ENCODE data around the gene PTPN2.

The PTPN2 gene

DNA sequence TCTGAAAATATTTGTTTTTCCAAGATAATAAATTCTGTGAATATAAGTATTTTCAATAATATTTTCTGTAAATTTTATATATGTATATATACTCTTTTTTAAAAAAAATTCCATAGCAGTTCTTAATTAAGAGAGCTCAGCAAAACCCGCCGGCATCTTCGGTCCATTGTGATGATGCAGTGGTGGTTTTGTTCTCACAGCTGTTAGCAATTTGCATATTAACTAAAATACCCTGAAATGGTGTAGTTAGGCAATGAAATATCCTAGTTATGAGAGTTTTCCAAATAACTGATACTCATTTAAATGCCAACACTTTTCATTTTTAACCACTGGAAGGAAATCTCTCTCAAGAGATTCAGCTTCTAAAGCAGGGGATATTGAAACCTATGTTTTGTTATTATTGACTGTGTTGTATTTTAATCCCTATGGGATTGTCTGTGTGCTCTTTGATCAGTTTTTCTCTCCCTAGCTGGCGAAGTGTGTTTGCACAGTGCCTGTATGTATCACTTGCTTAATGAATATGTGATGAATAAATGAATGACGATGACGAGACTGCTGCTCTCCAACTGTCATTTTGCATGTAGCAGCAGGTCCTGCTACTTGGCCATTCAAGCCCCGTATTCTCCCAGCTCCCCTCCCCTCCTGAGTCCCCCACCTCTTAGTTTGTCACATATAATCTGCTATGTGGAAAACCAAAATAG lies 138.8 kb downstream of the PTPN2 start:
- no peak for DNase-seq (ENCODE audit: low spot score)

GRCh38 chr18:12744103-12744502 lies 139.9 kb downstream of the PTPN2 start:
- DNase-seq (ENCODE audit: low spot score), result peak; percentile 78

DNA sequence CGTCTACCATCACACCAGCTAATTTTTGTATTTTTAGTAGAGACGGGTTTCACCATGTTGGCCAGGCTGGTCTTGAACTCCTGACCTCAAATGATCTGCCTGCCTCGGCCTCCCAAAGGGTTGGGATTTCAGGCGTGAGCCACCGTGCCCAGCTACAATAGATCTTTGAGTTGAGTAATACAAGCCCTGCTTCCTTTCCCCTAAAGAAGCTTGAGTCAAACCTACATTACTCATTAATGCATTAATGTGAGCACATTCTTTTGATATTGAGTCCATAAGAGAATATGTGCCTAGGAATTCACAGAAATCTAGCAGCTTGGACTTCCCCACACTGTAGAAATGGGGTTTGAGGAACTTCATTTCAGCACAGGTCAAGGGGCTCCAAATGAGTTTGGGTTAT lies 141.6 kb downstream of the PTPN2 start:
- DNase-seq (ENCODE audit: low spot score), result no peak

All from NAMALWA (cell line).